ENCODE data around the gene PDYN.

DNA sequence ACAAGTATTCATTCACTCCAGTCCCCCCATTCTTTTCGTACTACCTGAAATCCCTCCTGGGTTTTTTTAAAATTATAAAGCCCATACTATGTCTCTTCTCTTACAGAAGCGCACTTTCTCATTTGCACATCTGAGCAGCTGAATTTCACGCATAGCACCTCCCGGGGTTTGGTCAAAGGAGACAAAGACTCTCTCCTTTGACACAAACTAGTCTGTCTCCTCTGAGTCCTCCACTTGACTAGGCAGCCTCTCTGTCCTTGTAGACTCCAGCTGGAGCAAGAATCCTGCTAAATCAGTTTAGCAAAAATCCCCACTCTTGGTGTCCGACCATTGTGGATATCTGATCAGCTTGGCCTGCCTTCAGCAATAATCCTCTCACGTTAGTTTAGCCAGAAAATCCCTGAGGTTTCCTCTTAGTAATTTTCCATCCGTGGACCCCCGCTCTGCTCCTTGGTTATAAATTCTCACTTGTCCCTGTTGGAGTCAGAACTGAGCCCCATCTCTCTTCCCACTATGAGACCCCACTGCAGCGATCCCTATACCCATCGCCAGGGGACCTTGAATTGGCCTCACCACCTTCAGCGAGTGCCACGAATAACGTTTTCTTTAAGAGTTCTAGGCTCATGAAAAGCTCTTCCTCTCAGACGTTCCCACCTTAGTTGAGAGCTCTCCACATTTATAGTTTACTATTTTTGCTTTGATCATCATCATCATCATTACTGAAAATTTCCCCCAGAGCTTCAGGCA, 29.0 kb downstream of the PDYN start:
- TF ChIP-seq ARNT (IDR thresholded peaks at IDR 0.05) (no peak), SP1 (IDR thresholded peaks at IDR 0.05) (no peak), HDGF (IDR thresholded peaks at IDR 0.05; ENCODE audit: borderline replicate concordance) (no peak), ZNF384 (IDR thresholded peaks at IDR 0.05) (no peak), NFRKB (IDR thresholded peaks at IDR 0.05) (no peak), FOXM1 (IDR thresholded peaks at IDR 0.05; ENCODE audit: borderline replicate concordance) (no peak), FOXA1 (IDR thresholded peaks at IDR 0.05) (no peak), BHLHE40 (IDR thresholded peaks at IDR 0.05; ENCODE audit: borderline replicate concordance) (no peak), SUZ12 (IDR thresholded peaks at IDR 0.05) (no peak), LEF1 (IDR thresholded peaks at IDR 0.05; ENCODE audit: borderline replicate concordance) (no peak), L3MBTL2 (conservative IDR thresholded peaks at IDR 0.05) (no peak), TARDBP (IDR thresholded peaks at IDR 0.05) (no peak), CTBP1 (IDR thresholded peaks at IDR 0.05; ENCODE audit: borderline replicate concordance) (no peak)
- TF ChIP-seq, protein P1, sequence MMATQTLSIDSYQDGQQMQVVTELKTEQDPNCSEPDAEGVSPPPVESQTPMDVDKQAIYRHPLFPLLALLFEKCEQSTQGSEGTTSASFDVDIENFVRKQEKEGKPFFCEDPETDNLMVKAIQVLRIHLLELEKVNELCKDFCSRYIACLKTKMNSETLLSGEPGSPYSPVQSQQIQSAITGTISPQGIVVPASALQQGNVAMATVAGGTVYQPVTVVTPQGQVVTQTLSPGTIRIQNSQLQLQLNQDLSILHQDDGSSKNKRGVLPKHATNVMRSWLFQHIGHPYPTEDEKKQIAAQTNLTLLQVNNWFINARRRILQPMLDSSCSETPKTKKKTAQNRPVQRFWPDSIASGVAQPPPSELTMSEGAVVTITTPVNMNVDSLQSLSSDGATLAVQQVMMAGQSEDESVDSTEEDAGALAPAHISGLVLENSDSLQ (IDR thresholded peaks at IDR 0.05) = no peak

Data from HEK293T (cell line).